PC-3 (cell line): ENCODE measurements around the gene EIPR1. TPM values are rescaled to one million over a fixed set of nuclear protein-coding genes. Genes with fewer than 3 reads are reported as not detected.

Experiments
- ATAC-seq: fragments of 200-7000 bp; cut with Tn5 transposase; 2 replicates; pipeline ENCODE4 v1.9.1; 2020; ENCODE audit warnings: mild to moderate bottlenecking, moderate library complexity
- BruUV-seq: library from RNA; stranded (reverse); fragments of 400-500 nt; replicated peaks from 2 replicates; lab custom pipeline; 2021; lab: Mats Ljungman, UMichigan
- CTCF ChIA-PET: fragments of 300-600 bp; sonication (Branson Sonifier 250); formaldehyde crosslinking; loops from one replicate; lab custom pipeline; 2022; ENCODE audit warnings: antibody characterized with exemption; lab: Charles Lee
- POLR2A ChIA-PET: fragments of 300-600 bp; sonication (Branson Sonifier 250); formaldehyde crosslinking; loops from one replicate; lab custom pipeline; 2022; ENCODE audit warnings: antibody characterized with exemption; ENCODE audit not compliant: unreplicated experiment; lab: Charles Lee
- DNase-seq: peaks from one replicate; pipeline ENCODE4 v3.0.0-alpha.2; 2015
- H2AFZ ChIP-seq: fragments of 300-600 bp; sonication (generic); 2 replicates; pipeline ENCODE4 v1.6.0; 2016; ENCODE audit warnings: antibody characterized with exemption, low read length
- H3F3A ChIP-seq: fragments of 300-600 bp; sonication (generic); one replicate; pipeline ENCODE4 v1.6.0; 2017; ENCODE audit warnings: antibody characterized with exemption, low read length, control low read depth, mild to moderate bottlenecking; ENCODE audit not compliant: unreplicated experiment
- H3K27ac ChIP-seq: fragments of 300-600 bp; sonication (generic); 2 replicates; pipeline ENCODE4 v1.5.1; 2016; ENCODE audit warnings: mild to moderate bottlenecking, low read length
- H3K27me3 ChIP-seq: fragments of 300-600 bp; sonication (generic); 2 replicates; pipeline ENCODE4 v1.6.1; 2016; ENCODE audit warnings: low read length, mixed read lengths
- H3K36me3 ChIP-seq: fragments of 300-600 bp; sonication (generic); 2 replicates; pipeline ENCODE4 v1.6.1; 2016; ENCODE audit warnings: low read depth, mixed run types, low read length, mixed read lengths
- H3K4me1 ChIP-seq: fragments of 300-600 bp; sonication (generic); 2 replicates; pipeline ENCODE4 v1.5.1; 2016; ENCODE audit warnings: low read length; ENCODE audit not compliant: insufficient read depth
- H3K4me2 ChIP-seq: fragments of 300-600 bp; sonication (generic); 2 replicates; pipeline ENCODE4 v1.6.0; 2016; ENCODE audit warnings: low read length
- H3K4me3 ChIP-seq: fragments of 300-600 bp; sonication (generic); 2 replicates; pipeline ENCODE4 v1.5.1; 2016; ENCODE audit warnings: mild to moderate bottlenecking, low read length, mixed read lengths
- H3K79me2 ChIP-seq: fragments of 300-600 bp; sonication (generic); 2 replicates; pipeline ENCODE4 v1.6.1; 2017; ENCODE audit warnings: low read length, mixed read lengths
- H3K9ac ChIP-seq: fragments of 300-600 bp; sonication (generic); 2 replicates; pipeline ENCODE4 v1.6.0; 2016; ENCODE audit warnings: mild to moderate bottlenecking, low read length
- H3K9me2 ChIP-seq: fragments of 300-600 bp; sonication (generic); replicated peaks from 2 replicates; pipeline ENCODE4 v1.6.1; 2016; ENCODE audit warnings: mixed run types, low read length, mixed read lengths
- H3K9me3 ChIP-seq: fragments of 300-600 bp; sonication (generic); 2 replicates; pipeline ENCODE4 v1.6.1; 2016; ENCODE audit warnings: low read length, mixed read lengths
- H4K20me1 ChIP-seq: fragments of 300-600 bp; sonication (generic); 2 replicates; pipeline ENCODE4 v1.6.1; 2016; ENCODE audit warnings: low read length, mixed read lengths
- CTCF ChIP-seq: fragments of 300-600 bp; sonication (generic); conservative IDR thresholded peaks from 2 replicates; pipeline ENCODE4 v1.5.1; 2017; ENCODE audit warnings: antibody characterized with exemption, low read depth, mild to moderate bottlenecking, low read length
- EZH2 ChIP-seq: fragments of 300-600 bp; sonication (generic); IDR thresholded peaks from one replicate; pipeline ENCODE4 v1.6.1; 2017; ENCODE audit warnings: antibody characterized with exemption, mild to moderate bottlenecking, low read length; ENCODE audit not compliant: unreplicated experiment
- EZH2phosphoT487 ChIP-seq: fragments of 300-600 bp; sonication (generic); IDR thresholded peaks from 2 replicates; pipeline ENCODE4 v1.6.1; 2018; ENCODE audit warnings: mild to moderate bottlenecking, antibody characterized with exemption, low read length, borderline replicate concordance
- intact Hi-C: fragments of 100-400 bp; cut with micrococcal nuclease; formaldehyde crosslinking; loops from 2 replicates; pipeline ENCODE4 v1.9.0; 2023
- total RNA-seq: library from RNA; depleted of rRNA; stranded (reverse); fragments of >200 nt; gene quantifications from 2 replicates; pipeline ENCODE4 v1.2.3, GENCODE V29; 2014

EIPR1 gene
- total RNA-seq, 1 experiment from 2014 or later, result 90.1 TPM

GRCh38 chr2:3171564-3172264 lies 205.9 kb downstream of the EIPR1 start:
- TF ChIP-seq CTCF (no peak), EZH2phosphoT487 (no peak), EZH2 (no peak)
- Histone ChIP-seq H3K4me2 (no peak overlapping the region), H3K4me3 (no peak overlapping the region), H3K9me3 (no peaks in the 10 kb centered on the region), H3F3A (no peaks in the 10 kb centered on the region), H3K9ac (no peak overlapping the region), H3K27ac (no peak overlapping the region), H3K9me2 (no peaks in the 10 kb centered on the region), H3K27me3 (no peaks in the 10 kb centered on the region), H3K79me2 (no peaks in the 10 kb centered on the region), H2AFZ (no peak overlapping the region), H3K4me1 (peaks cover 16% of the 10 kb centered on the region), H4K20me1 (no peaks in the 10 kb centered on the region), H3K36me3 (no peaks in the 10 kb centered on the region)
- intact Hi-C loops, result no loop called here
- no TSS peak for BruUV-seq
- CTCF ChIA-PET, result no interaction called here
- DNase-seq (no peak), ATAC-seq (no peak)
- POLR2A ChIA-PET, result no interaction called here

- peaks cover 16% of the 10 kb centered on the region for H3K4me1 ChIP-seq
- no peak overlapping the region for H3K27ac ChIP-seq
- H3K9me2 ChIP-seq, result no peaks in the 10 kb centered on the region
- H2AFZ ChIP-seq, result no peak overlapping the region
- intact Hi-C loops, result no loop called here
- H3K4me3 ChIP-seq, result no peak overlapping the region
- H3K27me3 ChIP-seq, result no peaks in the 10 kb centered on the region
- no peaks in the 10 kb centered on the region for H3K79me2 ChIP-seq
- H3K9me3 ChIP-seq, result no peaks in the 10 kb centered on the region
- CTCF ChIA-PET, result no interaction called here
- TF ChIP-seq EZH2 (no peak), EZH2phosphoT487 (no peak), CTCF (no peak)
- no peaks in the 10 kb centered on the region for H4K20me1 ChIP-seq
- no peak for DNase-seq
- no peaks in the 10 kb centered on the region for H3F3A ChIP-seq
- no TSS peak for BruUV-seq
- POLR2A ChIA-PET, result no interaction called here
- no peak overlapping the region for H3K9ac ChIP-seq
- no peaks in the 10 kb centered on the region for H3K36me3 ChIP-seq
- no peak for ATAC-seq
- no peak overlapping the region for H3K4me2 ChIP-seq
Observed at GRCh38 chr2:3170792-3171455, 206.7 kb downstream of the EIPR1 start.
